Activated T-helper 1 cell treated with Interleukin-2 at 50 U/mL for 16 hours (primary cell): ENCODE measurements around the gene IGFN1.

ENCODE experiments used
- DNase-seq: peaks from one replicate; pipeline ENCODE4 v3.0.0-alpha.2; 2020; ENCODE audit warnings: low read depth

The IGFN1 gene

DNA sequence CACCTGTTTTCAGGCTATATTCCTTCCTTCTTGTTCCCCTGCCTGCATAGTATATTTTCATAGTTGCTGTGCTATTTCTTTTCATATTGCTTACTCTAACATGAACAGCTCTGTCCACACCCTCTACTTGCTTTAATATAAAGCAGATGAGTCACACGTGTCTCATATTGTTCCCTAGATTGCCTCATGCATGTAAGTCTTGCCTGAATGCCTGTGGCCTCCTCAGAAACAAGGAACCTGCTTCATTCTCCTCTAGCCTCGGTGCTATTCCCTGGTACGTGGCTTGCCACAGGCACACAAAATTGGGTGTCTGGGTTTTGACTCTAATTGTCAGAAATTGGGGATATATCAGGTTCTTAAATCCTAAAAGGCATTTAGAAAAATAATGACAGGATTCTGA lies 76.2 kb downstream of the IGFN1 start:
- DNase-seq, result no peak

DNA sequence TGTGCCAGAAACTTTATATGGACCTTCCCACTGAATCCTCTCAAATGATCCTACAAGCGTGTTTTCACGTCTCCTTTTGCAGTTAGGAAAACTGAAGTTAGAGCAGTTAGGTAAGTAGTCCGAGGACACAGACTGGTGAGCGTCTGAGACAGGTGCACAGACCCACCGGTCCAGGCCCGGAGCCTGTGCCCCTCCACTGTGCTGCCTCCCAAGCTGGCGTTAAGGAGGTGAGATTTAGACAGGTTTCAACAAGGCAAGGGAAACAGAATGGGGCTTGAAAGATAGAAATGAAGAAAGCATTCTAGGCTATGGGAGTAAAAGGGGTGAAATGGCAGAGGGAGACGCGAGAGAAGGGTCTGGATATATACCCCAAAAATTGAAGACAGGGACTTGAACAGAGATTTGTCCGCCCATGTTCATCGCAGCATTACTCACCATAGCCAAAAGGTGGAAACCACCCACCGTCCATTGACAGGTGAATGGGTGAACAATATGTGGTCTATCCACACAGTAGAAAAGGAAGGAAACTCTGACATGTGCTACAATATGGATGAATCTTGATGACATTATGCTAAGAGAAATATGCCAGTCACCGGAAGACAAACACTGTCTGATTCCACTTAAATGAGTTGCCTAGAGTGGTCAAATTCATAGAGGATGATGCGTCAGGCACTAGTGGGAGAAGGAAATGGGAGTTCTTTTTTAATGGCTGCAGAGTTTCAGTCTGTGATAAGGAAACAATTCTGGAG lies 77.0 kb downstream of the IGFN1 start:
- DNase-seq, result no peak

DNA sequence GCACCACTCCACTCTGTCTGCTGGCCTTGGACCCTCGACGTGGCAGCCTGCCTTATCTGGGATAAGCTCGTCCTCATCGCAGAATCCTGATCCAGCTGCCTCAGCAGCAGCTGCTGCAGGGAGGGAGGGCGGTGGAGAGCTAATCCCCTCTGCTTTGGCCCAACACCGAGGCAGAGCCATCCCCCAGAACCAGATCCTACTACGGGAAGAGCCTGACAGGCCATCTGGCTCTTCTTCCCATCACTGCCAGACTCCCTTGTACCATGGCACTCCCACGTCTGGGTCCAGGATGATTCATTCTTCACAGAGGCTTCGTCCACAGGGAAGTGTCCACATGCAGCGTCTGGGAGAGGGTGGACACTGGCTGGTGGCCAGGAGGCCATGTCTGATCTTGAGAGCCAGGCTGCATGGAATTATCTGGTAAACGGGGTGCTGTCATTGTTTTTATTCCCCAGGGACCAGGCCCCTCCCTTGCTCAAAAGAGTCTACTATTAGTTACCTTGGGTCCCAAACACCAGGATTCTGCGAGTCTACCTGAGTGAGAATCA lies 78.1 kb downstream of the IGFN1 start:
- DNase-seq, result no peak

DNA sequence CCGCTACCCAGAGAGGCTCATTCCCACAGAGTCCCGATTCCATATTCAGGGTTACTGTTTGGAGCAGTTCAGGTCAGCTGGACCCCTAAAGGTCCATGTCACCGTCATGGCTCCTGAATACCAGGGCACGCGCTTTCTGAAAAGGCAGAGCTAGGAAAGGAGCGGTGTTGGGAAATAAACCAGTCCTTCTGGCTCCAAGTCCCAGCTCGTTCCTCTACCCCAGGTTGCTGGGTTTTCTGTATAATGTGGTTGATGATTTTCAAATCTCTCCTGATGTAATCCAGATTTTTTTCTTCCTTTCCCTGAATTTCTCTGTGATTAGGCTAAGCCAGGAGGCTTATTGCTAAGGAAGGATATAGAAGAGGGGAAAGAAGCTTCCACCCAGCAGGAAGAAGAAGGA lies 78.7 kb downstream of the IGFN1 start:
- no peak for DNase-seq

DNA sequence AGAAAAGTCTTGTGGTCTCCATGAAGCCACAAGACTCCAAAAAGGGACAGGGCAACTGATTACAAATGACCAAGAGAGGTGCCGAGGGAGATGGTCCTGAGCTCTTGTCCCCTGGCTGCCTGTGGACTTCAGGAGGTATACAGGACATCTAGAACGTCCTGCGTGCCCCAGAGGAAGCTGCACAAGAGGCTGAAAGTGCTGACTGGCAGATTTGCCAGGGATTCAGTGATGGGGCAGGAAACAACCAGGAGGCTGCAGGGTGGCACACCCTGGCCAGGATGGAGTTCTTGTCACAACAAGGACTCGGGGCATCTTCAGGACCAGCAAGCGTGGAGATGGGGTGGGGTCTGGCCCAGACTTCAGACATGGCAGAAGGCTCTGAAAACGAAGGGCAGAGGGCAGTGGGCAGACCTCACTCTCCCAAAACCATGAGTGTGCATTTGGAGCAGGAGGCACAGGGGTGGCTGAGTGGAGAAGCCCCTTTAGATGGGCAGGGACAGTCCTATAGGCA lies 79.3 kb downstream of the IGFN1 start:
- DNase-seq, result no peak

DNA sequence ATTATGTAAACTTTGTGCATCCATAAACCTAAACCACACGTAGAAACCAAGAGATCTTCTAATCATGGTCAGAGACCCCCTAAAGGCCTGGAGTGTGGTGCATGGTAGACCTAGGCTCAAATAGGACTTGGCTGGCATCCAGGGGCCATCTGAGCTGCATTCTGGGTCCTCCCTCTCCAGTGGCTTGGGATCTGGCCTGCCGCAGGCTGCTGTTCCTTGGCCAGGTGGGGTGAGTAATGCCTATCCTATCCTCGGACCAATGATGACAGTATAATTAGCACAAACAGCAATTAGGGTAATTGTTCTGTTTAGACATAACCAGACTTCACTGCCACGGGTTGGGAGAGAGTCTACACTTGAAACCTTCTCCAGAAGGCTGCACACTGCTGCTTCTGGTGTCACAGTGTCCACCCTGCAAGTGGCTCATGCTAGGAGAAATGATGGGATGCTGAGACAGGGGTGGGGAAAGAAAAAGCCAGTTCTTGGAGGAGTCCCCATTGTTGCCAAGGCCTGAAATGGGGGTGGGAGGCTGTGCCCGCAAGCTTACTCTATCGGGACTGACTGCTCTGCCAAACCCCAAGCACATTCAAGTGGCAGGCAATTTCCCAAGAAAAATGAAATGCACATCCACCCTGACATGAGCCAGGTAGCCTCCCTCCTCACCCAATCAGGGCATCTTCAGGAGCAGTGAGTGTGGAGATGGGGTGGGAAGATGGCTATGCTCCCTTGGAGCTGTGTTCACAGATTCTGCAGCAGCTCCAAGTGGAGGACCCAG lies 80.2 kb downstream of the IGFN1 start:
- DNase-seq, result no peak

DNA sequence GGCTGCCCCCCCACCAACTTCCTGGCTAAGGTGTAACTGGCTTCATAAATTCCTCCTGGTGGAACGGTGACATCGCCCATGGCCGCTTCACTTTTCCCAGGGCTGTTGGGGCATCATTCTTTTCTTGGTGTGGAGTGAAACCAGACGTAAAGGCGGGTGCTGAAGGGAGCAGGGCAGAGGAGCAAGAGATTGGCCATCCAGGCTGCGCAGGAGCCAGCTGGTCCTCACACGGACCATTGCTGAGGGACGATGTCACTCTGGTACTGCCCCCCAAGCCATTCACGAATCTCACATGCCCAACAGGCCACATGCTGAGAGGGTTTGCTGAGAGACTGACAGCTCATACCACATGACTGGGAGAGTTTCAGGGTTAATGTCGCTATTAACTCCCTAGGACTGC lies 82.2 kb downstream of the IGFN1 start:
- no peak for DNase-seq

DNA sequence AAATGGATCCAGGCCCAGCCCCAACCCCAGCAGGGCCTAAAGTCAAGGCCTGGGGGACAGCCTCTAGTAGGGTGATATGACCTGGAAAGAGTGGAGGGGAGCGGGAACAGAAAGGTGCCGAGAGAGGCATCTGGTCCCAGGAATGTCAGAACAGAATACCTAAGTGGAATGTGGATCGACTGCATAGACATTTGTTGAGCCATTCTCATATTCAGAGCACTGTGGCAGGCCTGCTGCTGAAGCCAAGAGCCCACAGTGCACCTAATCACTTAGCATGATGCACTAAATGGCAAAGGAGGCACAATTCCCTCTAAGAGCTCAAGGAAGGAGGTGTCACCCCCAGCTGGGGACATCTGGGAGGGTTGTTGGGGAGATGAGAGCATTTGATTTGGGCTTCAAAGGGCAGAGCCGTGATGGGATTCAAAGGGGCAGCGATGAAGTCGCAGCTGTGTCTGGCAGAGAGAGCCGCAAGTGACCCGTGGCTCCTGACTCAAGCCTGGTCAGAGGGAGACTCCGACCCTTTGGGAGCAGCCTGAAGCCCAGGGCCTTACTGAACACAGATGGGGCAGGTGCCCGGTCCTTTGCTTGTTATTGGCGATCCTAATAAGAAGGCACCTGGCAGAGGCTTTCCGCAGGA lies 84.1 kb downstream of the IGFN1 start:
- no peak for DNase-seq

DNA sequence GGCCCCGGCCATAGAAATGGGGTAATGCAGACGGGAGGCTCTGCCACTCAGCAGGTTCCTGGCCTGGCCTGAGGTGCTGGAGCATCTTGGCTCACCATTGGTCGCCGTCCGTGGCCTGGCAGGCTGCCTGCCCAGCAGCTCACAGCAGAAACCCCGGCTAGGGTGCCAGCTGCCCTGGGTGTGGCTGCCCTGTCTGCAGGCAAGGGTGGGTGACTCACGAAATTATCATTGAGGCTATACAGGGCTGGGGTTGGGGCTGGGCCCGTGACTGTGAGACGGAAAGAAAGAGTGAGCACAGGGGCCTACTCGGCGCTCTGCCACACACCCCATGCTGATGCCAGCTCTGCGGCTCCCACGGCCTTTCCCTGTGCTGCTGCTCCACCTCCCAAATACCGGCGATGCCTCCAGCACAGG lies 84.6 kb downstream of the IGFN1 start:
- no peak for DNase-seq

DNA sequence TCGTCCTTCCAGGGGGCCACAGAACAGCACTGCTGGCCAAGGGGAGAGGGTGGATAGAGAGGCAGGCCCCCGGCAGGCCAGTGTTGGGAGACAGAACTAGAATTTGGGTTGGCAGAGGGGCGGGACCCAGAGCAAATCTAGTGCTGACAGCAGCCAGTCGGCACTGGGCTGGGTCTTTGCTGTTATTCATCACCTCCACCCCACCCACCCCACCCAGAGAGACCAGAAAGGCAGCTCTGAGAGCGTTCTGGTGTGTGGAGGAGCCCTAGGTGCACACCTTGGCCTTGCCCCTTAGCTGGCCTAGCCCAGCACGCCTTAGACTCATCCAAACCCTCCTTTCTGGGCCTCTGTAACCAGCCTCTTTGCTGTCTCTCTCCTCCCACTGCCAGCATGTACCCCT lies 86.3 kb downstream of the IGFN1 start:
- no peak for DNase-seq

DNA sequence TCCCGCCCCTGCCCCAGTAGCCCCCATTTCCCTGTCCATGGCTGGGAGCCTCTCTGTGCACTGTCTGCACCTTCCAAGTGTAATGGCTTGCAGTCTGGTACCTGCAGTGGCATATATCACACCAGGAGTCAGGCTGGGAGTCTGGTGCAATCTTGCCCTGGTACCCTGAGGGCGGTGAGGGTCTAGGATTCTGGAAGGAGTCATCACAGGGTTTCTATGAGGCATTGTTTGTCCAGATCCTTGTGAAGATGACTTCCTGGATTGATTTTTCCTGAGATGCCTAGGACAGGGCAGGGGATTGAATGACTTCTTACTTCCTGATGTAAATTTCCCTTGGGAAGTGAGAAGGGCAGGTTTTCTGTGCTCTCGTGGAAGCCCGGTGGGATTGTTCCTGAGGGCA lies 86.8 kb downstream of the IGFN1 start:
- DNase-seq, result no peak
